Colonic mucosa (tissue), 4 donors: ENCODE measurements around the gene CDKN1A. TPM values are rescaled to one million over a fixed set of nuclear protein-coding genes. Genes with fewer than 3 reads are reported as not detected.

Experiments used
- DNase-seq: peaks from one replicate; pipeline ENCODE4 v3.0.0-alpha.2; 2020
- H3K27ac ChIP-seq: fragments of 200-600 bp; one replicate; pipeline ENCODE4 v1.8.0; 2021
- H3K27me3 ChIP-seq: fragments of 200-600 bp; one replicate; pipeline ENCODE4 v1.8.0; 2021
- H3K36me3 ChIP-seq: fragments of 200-600 bp; one replicate; pipeline ENCODE4 v1.8.0; 2021
- H3K4me1 ChIP-seq: fragments of 200-600 bp; one replicate; pipeline ENCODE4 v1.8.0; 2021; ENCODE audit warnings: mild to moderate bottlenecking
- H3K4me3 ChIP-seq: fragments of 200-600 bp; one replicate; pipeline ENCODE4 v1.8.0; 2021
- H3K9ac ChIP-seq, 2 donors: one replicate each; pipeline ENCODE4 v1.7.0; 2013; ENCODE audit warnings: control low read depth in 2 of 2, low read depth in 2 of 2, low read length in 2 of 2
- H3K9me3 ChIP-seq: fragments of 200-600 bp; one replicate; pipeline ENCODE4 v1.8.0; 2021
- intact Hi-C: fragments of 100-400 bp; cut with DNase I; formaldehyde crosslinking; loops from one replicate; pipeline ENCODE4 v1.14.1; 2022
- total RNA-seq, 2 donors: library from RNA; stranded (reverse); fragmentation: NEBNext Ultra II Directional in 1 of 2; extraction: Animal tissue kit (Norgen Biotek cat#: 25700) in 1 of 2; gene quantifications; one replicate each; pipeline ENCODE4 v1.2.1, GENCODE V29; 2021
- TF ChIP-seq, protein P1 (sequence below): fragments of 200-600 bp; IDR thresholded peaks from one replicate; pipeline ENCODE4 v1.8.0; 2022; ENCODE audit warnings: antibody characterized with exemption, mild to moderate bottlenecking
- donor health status: healthy.
- donor health status: DM: no; HTN: no; CAD: no.
- donor health status: DM: no; HTN: no; CAD: no.

The CDKN1A gene
- total RNA-seq, 2 donors from 2014 or later = 157 to 286 TPM

DNA sequence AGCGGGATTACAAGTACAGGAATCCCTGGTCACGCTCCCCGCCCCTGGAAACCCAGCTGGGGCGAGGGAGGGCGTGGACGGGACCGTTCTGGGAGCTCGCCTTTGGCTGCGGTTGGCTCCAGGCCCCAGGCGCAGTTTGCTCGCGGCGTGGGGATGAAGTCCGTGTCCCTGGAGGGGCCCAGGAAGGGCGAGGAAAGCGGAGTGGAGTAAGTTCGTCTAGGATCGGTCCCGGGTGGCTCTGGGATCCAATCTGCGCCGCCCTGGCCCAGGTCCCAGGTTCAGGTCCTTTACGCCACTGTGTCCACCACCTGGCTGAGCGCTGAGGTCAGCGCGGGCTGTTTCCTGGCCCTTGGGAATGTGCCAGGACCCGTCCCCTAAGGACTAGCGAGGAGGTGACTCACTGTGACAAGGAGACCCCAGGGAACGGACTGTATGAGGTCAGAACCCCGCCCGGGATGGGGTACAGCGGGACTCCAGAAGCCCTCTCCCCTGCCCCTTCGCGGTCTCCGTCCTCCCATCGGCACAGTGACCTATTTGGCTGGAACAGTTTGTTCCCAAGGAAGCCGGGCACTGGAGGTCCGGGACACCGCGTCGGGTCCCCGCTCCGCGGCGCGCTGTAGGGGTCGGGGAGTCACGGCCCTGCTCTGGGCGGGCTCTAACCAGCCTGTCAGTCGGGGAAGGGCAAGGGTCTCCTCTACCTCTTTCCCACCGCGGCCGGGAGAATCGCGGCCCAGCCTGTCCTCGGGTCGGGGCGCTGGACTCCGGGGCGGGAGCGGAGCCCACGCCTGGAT is 724 bp downstream of the CDKN1A start:
- Histone ChIP-seq H3K27me3 (no peaks in the 10 kb centered on the region), H3K9me3 (no peaks in the 10 kb centered on the region), H3K27ac (peak overlapping the region; percentile 95), H3K4me1 (peaks cover 22% of the 10 kb centered on the region), H3K9ac (peak overlapping the region; percentile 89 to 98), H3K36me3 (peaks cover 4% of the 10 kb centered on the region), H3K4me3 (peak overlapping the region; percentile 74)
- peak; percentile 68 for DNase-seq
- intact Hi-C loops = no loop called here
- TF ChIP-seq, protein P1, sequence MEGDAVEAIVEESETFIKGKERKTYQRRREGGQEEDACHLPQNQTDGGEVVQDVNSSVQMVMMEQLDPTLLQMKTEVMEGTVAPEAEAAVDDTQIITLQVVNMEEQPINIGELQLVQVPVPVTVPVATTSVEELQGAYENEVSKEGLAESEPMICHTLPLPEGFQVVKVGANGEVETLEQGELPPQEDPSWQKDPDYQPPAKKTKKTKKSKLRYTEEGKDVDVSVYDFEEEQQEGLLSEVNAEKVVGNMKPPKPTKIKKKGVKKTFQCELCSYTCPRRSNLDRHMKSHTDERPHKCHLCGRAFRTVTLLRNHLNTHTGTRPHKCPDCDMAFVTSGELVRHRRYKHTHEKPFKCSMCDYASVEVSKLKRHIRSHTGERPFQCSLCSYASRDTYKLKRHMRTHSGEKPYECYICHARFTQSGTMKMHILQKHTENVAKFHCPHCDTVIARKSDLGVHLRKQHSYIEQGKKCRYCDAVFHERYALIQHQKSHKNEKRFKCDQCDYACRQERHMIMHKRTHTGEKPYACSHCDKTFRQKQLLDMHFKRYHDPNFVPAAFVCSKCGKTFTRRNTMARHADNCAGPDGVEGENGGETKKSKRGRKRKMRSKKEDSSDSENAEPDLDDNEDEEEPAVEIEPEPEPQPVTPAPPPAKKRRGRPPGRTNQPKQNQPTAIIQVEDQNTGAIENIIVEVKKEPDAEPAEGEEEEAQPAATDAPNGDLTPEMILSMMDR = no peak

DNA sequence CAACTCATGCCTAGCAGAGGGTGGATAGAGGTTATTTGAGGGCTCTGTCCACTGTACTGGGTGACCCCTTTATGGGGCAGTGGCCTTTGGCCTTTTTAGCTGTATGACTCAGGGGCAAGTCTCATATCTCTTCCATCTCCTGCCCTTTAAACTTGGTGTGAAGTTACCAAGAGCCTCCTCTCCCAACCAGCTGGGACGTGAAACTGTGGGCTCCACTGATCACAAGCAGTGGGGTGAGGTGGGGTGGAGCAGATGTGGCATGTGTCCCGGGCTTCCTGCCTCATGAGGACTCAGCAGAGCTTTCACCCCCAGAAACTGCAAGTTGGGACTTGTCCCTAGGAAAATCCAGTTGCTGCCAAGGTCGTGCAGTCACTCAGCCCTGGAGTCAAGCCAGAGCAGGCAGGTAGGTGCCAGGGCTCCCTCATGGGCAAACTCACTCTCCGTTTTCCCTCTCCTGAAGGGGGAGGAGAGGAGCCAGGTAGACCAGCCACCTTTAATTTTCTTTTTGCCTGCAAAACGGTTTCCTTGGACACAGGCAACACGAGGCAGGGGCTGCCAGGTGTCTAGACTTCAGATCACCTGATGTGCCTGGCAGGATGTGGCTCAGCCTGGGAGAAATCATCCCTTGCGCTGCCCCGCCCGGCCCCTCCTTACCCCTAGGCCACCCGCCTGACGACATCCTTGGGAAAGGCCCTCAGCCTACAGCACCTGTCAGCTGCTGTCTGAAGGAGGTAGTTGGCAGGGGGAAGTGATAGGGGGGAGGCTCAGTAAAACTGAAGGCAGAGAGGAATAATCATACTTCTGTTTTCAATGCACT is 4.0 kb downstream of the CDKN1A start:
- intact Hi-C loops = loop anchor here (2.0 kb wide), 1 partner anchor 60 kb away; no protein-coding TSS in a partner anchor
- peak overlapping the region in 1 of 2 donors; percentile 59 for H3K9ac ChIP-seq
- no peaks in the 10 kb centered on the region for H3K9me3 ChIP-seq
- peaks cover 19% of the 10 kb centered on the region for H3K4me1 ChIP-seq
- no peak overlapping the region for H3K4me3 ChIP-seq
- H3K36me3 ChIP-seq = peaks cover 31% of the 10 kb centered on the region
- DNase-seq = peak; percentile 86
- no peaks in the 10 kb centered on the region for H3K27me3 ChIP-seq
- TF ChIP-seq, protein P1 = no peak
- H3K27ac ChIP-seq = peak overlapping the region; percentile 38

DNA sequence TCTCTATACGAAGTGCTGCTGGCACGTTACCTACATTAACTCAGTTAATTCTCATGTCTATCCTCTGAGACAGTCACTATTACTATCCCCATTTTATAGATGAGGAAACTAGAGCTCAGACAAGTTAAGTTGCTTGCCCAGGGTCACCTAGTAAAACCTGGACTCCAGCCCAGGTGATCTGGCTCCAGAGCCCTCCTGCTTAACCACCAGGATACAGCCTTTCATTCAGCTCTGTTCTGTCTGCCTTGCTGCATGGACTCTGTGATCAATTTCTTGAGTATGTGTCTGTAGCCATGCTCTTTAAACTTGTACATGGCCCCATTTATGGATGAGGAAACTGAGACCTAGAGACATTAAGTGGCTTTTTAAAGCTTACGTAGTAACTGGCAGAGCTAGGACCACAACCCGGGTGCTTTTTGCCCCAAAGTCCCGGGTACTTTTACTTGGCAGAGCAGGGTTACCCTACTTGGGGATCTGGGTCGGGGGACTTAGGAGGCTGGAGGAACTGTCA is 4.7 kb downstream of the CDKN1A start:
- H3K4me3 ChIP-seq = no peak overlapping the region
- peaks cover 31% of the 10 kb centered on the region for H3K36me3 ChIP-seq
- H3K4me1 ChIP-seq = peaks cover 15% of the 10 kb centered on the region
- intact Hi-C loops = loop anchor here (2.0 kb wide), 1 partner anchor 60 kb away; no protein-coding TSS in a partner anchor
- H3K9me3 ChIP-seq = no peaks in the 10 kb centered on the region
- DNase-seq = no peak
- TF ChIP-seq, protein P1 = no peak
- no peaks in the 10 kb centered on the region for H3K27me3 ChIP-seq
- peak overlapping the region; percentile 38 for H3K27ac ChIP-seq
- H3K9ac ChIP-seq = peak overlapping the region in 1 of 2 donors; percentile 59

DNA sequence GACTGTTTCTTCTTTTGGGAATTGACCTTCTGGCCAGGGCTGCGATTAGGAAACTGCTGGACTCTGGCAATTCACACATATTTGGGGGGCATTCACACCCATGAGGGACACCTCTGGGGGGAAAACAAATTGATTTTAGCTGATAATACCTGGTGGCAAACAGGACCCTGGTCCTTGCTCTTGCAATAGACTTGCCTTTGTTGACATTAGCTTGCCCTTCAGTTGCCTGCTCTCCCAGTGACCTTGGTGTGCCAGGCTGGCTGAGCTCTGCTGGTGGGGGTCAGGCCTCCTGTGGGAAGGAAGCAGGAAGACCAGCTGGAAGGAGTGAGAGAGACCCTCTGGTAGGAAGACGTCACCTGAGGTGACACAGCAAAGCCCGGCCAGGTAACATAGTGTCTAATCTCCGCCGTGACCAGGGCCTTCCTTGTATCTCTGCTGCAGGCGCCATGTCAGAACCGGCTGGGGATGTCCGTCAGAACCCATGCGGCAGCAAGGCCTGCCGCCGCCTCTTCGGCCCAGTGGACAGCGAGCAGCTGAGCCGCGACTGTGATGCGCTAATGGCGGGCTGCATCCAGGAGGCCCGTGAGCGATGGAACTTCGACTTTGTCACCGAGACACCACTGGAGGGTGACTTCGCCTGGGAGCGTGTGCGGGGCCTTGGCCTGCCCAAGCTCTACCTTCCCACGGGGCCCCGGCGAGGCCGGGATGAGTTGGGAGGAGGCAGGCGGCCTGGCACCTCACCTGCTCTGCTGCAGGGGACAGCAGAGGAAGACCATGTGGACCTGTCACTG is 5.3 kb downstream of the CDKN1A start:
- TF ChIP-seq, protein P1 = no peak
- Histone ChIP-seq H3K9me3 (no peaks in the 10 kb centered on the region), H3K4me3 (no peak overlapping the region), H3K4me1 (peaks cover 14% of the 10 kb centered on the region), H3K36me3 (peaks cover 31% of the 10 kb centered on the region), H3K27ac (no peak overlapping the region), H3K27me3 (no peaks in the 10 kb centered on the region), H3K9ac (peak overlapping the region in 1 of 2 donors; percentile 59)
- intact Hi-C loops = loop anchor here (2.0 kb wide), 1 partner anchor 61 kb away; no protein-coding TSS in a partner anchor
- DNase-seq = no peak

DNA sequence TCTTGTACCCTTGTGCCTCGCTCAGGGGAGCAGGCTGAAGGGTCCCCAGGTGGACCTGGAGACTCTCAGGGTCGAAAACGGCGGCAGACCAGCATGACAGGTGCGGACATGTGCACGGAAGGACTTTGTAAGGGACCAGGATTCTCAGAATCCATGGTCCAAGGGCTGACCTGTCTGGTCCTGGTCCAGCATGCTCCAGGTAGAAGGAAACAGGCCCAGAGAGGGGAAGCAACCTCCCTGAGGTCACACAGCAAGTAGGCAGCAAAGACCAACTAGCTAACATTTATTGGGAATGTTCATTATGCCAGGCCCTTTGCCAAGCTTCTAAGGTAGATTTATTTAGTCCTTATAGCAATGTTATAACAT is 5.9 kb downstream of the CDKN1A start:
- no peak overlapping the region for H3K4me3 ChIP-seq
- TF ChIP-seq, protein P1 = no peak
- H3K4me1 ChIP-seq = peaks cover 14% of the 10 kb centered on the region
- intact Hi-C loops = no loop called here
- H3K36me3 ChIP-seq = peaks cover 31% of the 10 kb centered on the region
- no peak for DNase-seq
- peak overlapping the region in 1 of 2 donors; percentile 19 for H3K9ac ChIP-seq
- no peaks in the 10 kb centered on the region for H3K27me3 ChIP-seq
- no peaks in the 10 kb centered on the region for H3K9me3 ChIP-seq
- no peak overlapping the region for H3K27ac ChIP-seq
